K562 (cell line): ENCODE results near the gene CFAP73. TPM values are rescaled to one million over a fixed set of nuclear protein-coding genes. Genes with fewer than 3 reads are reported as not detected.

ENCODE experiments used
- ARID2 ChIP-seq: fragments of 450-650 bp; IDR thresholded peaks from 2 replicates; pipeline ENCODE4 v1.6.1; 2017; ENCODE audit warnings: antibody characterized with exemption, mild to moderate bottlenecking
- CCNT2 ChIP-seq: IDR thresholded peaks from 2 replicates; pipeline ENCODE4 v1.6.1; 2011; ENCODE audit warnings: borderline replicate concordance, low read depth, mild to moderate bottlenecking, moderate library complexity, mixed read lengths, low read length; ENCODE audit not compliant: insufficient read length; ENCODE audit errors: extremely low read depth
- CXXC5 ChIP-seq: fragments of 250-450 bp; sonication (Bioruptor Pico); IDR thresholded peaks from 2 replicates; pipeline ENCODE4 v1.8.0; 2022; ENCODE audit warnings: inconsistent platforms, mild to moderate bottlenecking, moderate library complexity
- DNMT1 ChIP-seq: fragments of 450-650 bp; IDR thresholded peaks from 2 replicates; pipeline ENCODE4 v1.6.1; 2016; ENCODE audit warnings: antibody characterized with exemption, mild to moderate bottlenecking
- FIP1L1 ChIP-seq: fragments of 200-400 bp; formaldehyde crosslinking; IDR thresholded peaks from 2 replicates; pipeline ENCODE4 v1.6.1; 2018; ENCODE audit warnings: mild to moderate bottlenecking, low read depth, low read length; ENCODE audit not compliant: poor library complexity, severe bottlenecking
- GATAD2A ChIP-seq: fragments of 450-650 bp; IDR thresholded peaks from 2 replicates; pipeline ENCODE4 v1.6.1; 2017
- POLR2G ChIP-seq: fragments of 200-400 bp; formaldehyde crosslinking; IDR thresholded peaks from 2 replicates; pipeline ENCODE4 v1.6.1; 2017; ENCODE audit warnings: low read depth, mild to moderate bottlenecking, antibody characterized with exemption, low read length, moderate library complexity
- SP2 ChIP-seq: IDR thresholded peaks from 2 replicates; pipeline ENCODE4 v1.6.1; 2011; ENCODE audit warnings: mild to moderate bottlenecking, low read depth, low read length, moderate library complexity; ENCODE audit not compliant: poor library complexity, severe bottlenecking; ENCODE audit errors: extremely low read depth
- ZFP1 ChIP-seq: fragments of 450-650 bp; formaldehyde crosslinking; IDR thresholded peaks from 2 replicates; pipeline ENCODE4 v1.4.0; 2020; ENCODE audit warnings: mild to moderate bottlenecking, mixed read lengths
- ZNF263 ChIP-seq: sonication (generic); formaldehyde crosslinking; IDR thresholded peaks from 2 replicates; pipeline ENCODE4 v1.8.0; 2022; ENCODE audit warnings: mild to moderate bottlenecking, missing genetic modification reagents, borderline replicate concordance
- ZNF3 ChIP-seq: fragments of 250-450 bp; sonication (Bioruptor Pico); IDR thresholded peaks from 2 replicates; pipeline ENCODE4 v1.5.0; 2021; ENCODE audit warnings: mild to moderate bottlenecking, moderate library complexity
- polyA plus RNA-seq, 8 experiments: library from polyadenylated mRNA; depleted of rRNA in 4 of 8; stranded (reverse) in 5 of 8; unstranded in 3 of 8; fragments of >200 nt; fragmentation: Nextera tagmentation in 2 of 8; fragmentation: Illumina TruSeq in 1 of 8; extraction: Ambion mirVana in 2 of 8; extraction: Trizol in 1 of 8; gene quantifications; 2 replicates each; pipeline versions ENCODE4 v1.2.1 to v1.2.3, GENCODE V29; 2011 to 2014; ENCODE audit warnings: inconsistent platforms in 1 of 8, missing spikeins in 1 of 8
- total RNA-seq, 7 experiments: library from RNA; depleted of rRNA in 6 of 7; stranded (reverse); fragments of >200 nt in 6 of 7; fragmentation: Illumina TruSeq in 2 of 7; extraction: Trizol in 2 of 7; gene quantifications; 2 replicates each; pipeline versions ENCODE4 v1.2.1 to v1.2.3, GENCODE V29; 2011 to 2021; ENCODE audit warnings: low replicate concordance in 1 of 7
- TF ChIP-seq, protein P1 (sequence below): fragments of 200-800 bp; sonication (Bioruptor generic); IDR thresholded peaks from 2 replicates; pipeline ENCODE4 v1.6.1; 2017; ENCODE audit warnings: missing genetic modification characterization, missing compliant biosample characterization
- TF ChIP-seq, protein P2 (sequence below): sonication (generic); formaldehyde crosslinking; IDR thresholded peaks from 2 replicates; pipeline ENCODE4 v1.4.0; 2020; ENCODE audit warnings: mild to moderate bottlenecking, missing genetic modification reagents
- TF ChIP-seq, protein P3 (sequence below): fragments of 450-650 bp; IDR thresholded peaks from 2 replicates; pipeline ENCODE4 v1.6.1; 2017; ENCODE audit warnings: antibody characterized with exemption
- TF ChIP-seq, protein P4 (sequence below): fragments of 250-450 bp; sonication (Bioruptor Pico); IDR thresholded peaks from 2 replicates; pipeline ENCODE4 v1.5.0; 2022; ENCODE audit warnings: mild to moderate bottlenecking
- TF ChIP-seq, protein P5 (sequence below): sonication (generic); formaldehyde crosslinking; IDR thresholded peaks from 2 replicates; pipeline ENCODE4 v1.8.1; 2022; ENCODE audit warnings: missing genetic modification reagents
- TF ChIP-seq, protein P6 (sequence below): fragments of 450-650 bp; IDR thresholded peaks from 2 replicates; pipeline ENCODE4 v1.6.1; 2018; ENCODE audit warnings: mild to moderate bottlenecking, low read depth; ENCODE audit not compliant: partially characterized antibody

The CFAP73 gene
- total and polyA plus RNA-seq, 9 of the 15 experiments (the other 6 are each of a cell fraction or from before 2014, with no cell fraction given), result not detected

DNA sequence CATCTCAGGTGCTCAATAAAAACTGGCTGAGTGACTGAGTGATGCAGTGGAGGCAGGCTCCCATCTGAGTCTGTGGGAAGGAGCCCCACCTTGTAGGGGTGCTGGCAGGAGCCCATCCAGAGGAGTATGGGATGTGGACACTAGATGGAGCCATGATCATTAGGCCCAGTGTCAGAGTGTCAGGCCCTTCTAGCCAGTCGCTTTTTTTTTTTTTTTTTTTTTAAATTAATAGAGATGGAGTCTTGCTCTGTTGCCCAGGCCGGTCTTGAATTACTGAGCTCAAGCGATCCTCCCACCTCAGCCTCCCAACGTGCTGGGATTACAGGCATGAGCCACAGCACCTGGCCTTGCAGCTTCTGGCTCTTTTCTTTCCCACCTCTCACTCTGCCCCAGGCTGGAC lies 47.5 kb downstream of the CFAP73 start (continued):
- TF ChIP-seq, protein P1, sequence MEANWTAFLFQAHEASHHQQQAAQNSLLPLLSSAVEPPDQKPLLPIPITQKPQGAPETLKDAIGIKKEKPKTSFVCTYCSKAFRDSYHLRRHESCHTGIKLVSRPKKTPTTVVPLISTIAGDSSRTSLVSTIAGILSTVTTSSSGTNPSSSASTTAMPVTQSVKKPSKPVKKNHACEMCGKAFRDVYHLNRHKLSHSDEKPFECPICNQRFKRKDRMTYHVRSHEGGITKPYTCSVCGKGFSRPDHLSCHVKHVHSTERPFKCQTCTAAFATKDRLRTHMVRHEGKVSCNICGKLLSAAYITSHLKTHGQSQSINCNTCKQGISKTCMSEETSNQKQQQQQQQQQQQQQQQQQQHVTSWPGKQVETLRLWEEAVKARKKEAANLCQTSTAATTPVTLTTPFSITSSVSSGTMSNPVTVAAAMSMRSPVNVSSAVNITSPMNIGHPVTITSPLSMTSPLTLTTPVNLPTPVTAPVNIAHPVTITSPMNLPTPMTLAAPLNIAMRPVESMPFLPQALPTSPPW (CRISPR knock-in tag), result peak; percentile 43
- TF ChIP-seq, protein P2, sequence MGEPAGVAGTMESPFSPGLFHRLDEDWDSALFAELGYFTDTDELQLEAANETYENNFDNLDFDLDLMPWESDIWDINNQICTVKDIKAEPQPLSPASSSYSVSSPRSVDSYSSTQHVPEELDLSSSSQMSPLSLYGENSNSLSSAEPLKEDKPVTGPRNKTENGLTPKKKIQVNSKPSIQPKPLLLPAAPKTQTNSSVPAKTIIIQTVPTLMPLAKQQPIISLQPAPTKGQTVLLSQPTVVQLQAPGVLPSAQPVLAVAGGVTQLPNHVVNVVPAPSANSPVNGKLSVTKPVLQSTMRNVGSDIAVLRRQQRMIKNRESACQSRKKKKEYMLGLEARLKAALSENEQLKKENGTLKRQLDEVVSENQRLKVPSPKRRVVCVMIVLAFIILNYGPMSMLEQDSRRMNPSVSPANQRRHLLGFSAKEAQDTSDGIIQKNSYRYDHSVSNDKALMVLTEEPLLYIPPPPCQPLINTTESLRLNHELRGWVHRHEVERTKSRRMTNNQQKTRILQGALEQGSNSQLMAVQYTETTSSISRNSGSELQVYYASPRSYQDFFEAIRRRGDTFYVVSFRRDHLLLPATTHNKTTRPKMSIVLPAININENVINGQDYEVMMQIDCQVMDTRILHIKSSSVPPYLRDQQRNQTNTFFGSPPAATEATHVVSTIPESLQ (CRISPR knock-in tag), result no peak
- TF ChIP-seq, protein P3, sequence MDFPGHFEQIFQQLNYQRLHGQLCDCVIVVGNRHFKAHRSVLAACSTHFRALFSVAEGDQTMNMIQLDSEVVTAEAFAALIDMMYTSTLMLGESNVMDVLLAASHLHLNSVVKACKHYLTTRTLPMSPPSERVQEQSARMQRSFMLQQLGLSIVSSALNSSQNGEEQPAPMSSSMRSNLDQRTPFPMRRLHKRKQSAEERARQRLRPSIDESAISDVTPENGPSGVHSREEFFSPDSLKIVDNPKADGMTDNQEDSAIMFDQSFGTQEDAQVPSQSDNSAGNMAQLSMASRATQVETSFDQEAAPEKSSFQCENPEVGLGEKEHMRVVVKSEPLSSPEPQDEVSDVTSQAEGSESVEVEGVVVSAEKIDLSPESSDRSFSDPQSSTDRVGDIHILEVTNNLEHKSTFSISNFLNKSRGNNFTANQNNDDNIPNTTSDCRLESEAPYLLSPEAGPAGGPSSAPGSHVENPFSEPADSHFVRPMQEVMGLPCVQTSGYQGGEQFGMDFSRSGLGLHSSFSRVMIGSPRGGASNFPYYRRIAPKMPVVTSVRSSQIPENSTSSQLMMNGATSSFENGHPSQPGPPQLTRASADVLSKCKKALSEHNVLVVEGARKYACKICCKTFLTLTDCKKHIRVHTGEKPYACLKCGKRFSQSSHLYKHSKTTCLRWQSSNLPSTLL, result no peak
- TF ChIP-seq CCNT2 (no peak), GATAD2A (no peak), ARID2 (peak; percentile 34; the same call in 1 of the 2 replicates), ZNF3 (CRISPR knock-in tag) (no peak), ZFP1 (CRISPR knock-in tag) (no peak), SP2 (peak; percentile 28), DNMT1 (no peak), POLR2G (no peak), FIP1L1 (no peak), CXXC5 (CRISPR knock-in tag) (no peak), ZNF263 (CRISPR knock-in tag) (peak; percentile 29; the same call in 1 of the 2 replicates)
- TF ChIP-seq, protein P4, sequence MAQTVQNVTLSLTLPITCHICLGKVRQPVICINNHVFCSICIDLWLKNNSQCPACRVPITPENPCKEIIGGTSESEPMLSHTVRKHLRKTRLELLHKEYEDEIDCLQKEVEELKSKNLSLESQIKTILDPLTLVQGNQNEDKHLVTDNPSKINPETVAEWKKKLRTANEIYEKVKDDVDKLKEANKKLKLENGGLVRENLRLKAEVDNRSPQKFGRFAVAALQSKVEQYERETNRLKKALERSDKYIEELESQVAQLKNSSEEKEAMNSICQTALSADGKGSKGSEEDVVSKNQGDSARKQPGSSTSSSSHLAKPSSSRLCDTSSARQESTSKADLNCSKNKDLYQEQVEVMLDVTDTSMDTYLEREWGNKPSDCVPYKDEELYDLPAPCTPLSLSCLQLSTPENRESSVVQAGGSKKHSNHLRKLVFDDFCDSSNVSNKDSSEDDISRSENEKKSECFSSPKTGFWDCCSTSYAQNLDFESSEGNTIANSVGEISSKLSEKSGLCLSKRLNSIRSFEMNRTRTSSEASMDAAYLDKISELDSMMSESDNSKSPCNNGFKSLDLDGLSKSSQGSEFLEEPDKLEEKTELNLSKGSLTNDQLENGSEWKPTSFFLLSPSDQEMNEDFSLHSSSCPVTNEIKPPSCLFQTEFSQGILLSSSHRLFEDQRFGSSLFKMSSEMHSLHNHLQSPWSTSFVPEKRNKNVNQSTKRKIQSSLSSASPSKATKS (CRISPR knock-in tag), result no peak
- TF ChIP-seq, protein P5, sequence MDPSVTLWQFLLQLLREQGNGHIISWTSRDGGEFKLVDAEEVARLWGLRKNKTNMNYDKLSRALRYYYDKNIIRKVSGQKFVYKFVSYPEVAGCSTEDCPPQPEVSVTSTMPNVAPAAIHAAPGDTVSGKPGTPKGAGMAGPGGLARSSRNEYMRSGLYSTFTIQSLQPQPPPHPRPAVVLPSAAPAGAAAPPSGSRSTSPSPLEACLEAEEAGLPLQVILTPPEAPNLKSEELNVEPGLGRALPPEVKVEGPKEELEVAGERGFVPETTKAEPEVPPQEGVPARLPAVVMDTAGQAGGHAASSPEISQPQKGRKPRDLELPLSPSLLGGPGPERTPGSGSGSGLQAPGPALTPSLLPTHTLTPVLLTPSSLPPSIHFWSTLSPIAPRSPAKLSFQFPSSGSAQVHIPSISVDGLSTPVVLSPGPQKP, result no peak
- TF ChIP-seq, protein P6, sequence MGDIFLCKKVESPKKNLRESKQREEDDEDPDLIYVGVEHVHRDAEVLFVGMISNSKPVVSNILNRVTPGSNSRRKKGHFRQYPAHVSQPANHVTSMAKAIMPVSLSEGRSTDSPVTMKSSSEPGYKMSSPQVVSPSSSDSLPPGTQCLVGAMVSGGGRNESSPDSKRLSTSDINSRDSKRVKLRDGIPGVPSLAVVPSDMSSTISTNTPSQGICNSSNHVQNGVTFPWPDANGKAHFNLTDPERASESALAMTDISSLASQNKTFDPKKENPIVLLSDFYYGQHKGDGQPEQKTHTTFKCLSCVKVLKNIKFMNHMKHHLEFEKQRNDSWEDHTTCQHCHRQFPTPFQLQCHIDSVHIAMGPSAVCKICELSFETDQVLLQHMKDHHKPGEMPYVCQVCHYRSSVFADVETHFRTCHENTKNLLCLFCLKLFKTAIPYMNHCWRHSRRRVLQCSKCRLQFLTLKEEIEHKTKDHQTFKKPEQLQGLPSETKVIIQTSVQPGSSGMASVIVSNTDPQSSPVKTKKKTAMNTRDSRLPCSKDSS, result no peak
